NCI-H524 (cell line): ENCODE results near the gene CADM2.

Experiments
- DNase-seq, 2 experiments: peaks; one replicate each; lab custom pipeline; 2025; lab: John Stamatoyannopoulos, UW

Gene CADM2

GRCh38 chr3:85808755-85809154 is 850.0 kb downstream of the CADM2 start:
- DNase-seq: peak; percentile 44 to 73

- DNase-seq: peak; percentile 48 to 64
Measured at GRCh38 chr3:85821130-85821756, 862.5 kb downstream of the CADM2 start.

- DNase-seq: no peak
Measured at GRCh38 chr3:85835857-85836440, 877.2 kb downstream of the CADM2 start.

GRCh38 chr3:85837402-85837801 is 878.6 kb downstream of the CADM2 start:
- no peak for DNase-seq

- peak; percentile 96 to 99 for DNase-seq
Measured at GRCh38 chr3:85838921-85839320, 880.1 kb downstream of the CADM2 start.

- DNase-seq: no peak
Measured at GRCh38 chr3:85842081-85842480, 883.3 kb downstream of the CADM2 start.

GRCh38 chr3:85846940-85847339 is 888.2 kb downstream of the CADM2 start:
- DNase-seq: no peak

- DNase-seq: no peak
Measured at GRCh38 chr3:85851071-85851470, 892.3 kb downstream of the CADM2 start.

GRCh38 chr3:85853805-85854204 is 895.0 kb downstream of the CADM2 start:
- DNase-seq: no peak

GRCh38 chr3:85862893-85863455 is 904.2 kb downstream of the CADM2 start:
- no peak for DNase-seq

- DNase-seq: peak in 1 of 2 experiments; percentile 37
Measured at GRCh38 chr3:85864896-85865295, 906.1 kb downstream of the CADM2 start.

GRCh38 chr3:85867072-85867471 is 908.3 kb downstream of the CADM2 start:
- no peak for DNase-seq

GRCh38 chr3:85875589-85875988 is 916.8 kb downstream of the CADM2 start:
- DNase-seq: no peak

- DNase-seq: no peak
Measured at GRCh38 chr3:85877631-85878030, 918.8 kb downstream of the CADM2 start.

GRCh38 chr3:85881833-85882393 is 923.1 kb downstream of the CADM2 start:
- DNase-seq: no peak

GRCh38 chr3:85890043-85890555 is 931.3 kb downstream of the CADM2 start:
- no peak for DNase-seq

- DNase-seq: no peak
Measured at GRCh38 chr3:85903434-85903833, 944.6 kb downstream of the CADM2 start.

GRCh38 chr3:85912980-85913379 is 954.2 kb downstream of the CADM2 start:
- DNase-seq: no peak

- DNase-seq: no peak
Measured at GRCh38 chr3:85922374-85922773, 963.6 kb downstream of the CADM2 start.

- no peak for DNase-seq
Measured at GRCh38 chr3:85930718-85931117, 971.9 kb downstream of the CADM2 start.

- no peak for DNase-seq
Measured at GRCh38 chr3:85933326-85933725, 974.5 kb downstream of the CADM2 start.

- no peak for DNase-seq
Measured at GRCh38 chr3:85935171-85935570, 976.4 kb downstream of the CADM2 start.

GRCh38 chr3:85939074-85939482 is 980.3 kb downstream of the CADM2 start:
- DNase-seq: no peak
